SK-N-SH (cell line): ENCODE results near the gene ITFG1. TPM values are rescaled to one million over a fixed set of nuclear protein-coding genes. Genes with fewer than 3 reads are reported as not detected.

Experiments
- CTCF ChIA-PET: fragments of 300-600, 350-600 bp; formaldehyde crosslinking; extraction: SDS; loops from one replicate; lab custom pipeline; 2021; lab: Yijun Ruan, JAX
- POLR2A ChIA-PET: fragments of 350-600 bp; sonication (Branson Sonifier 250); formaldehyde crosslinking; extraction: SDS; loops from one replicate; lab custom pipeline; 2020; ENCODE audit warnings: antibody characterized with exemption, inconsistent platforms; lab: Yijun Ruan, JAX
- DNase-seq: peaks from one replicate; pipeline ENCODE4 v3.0.0; 2012
- H2AFZ ChIP-seq: fragments of 200-600 bp; sonication (generic); 2 replicates; pipeline ENCODE4 v1.8.1; 2016; ENCODE audit warnings: antibody characterized with exemption, mild to moderate bottlenecking, low read depth
- H3F3A ChIP-seq: fragments of 200-600 bp; sonication (generic); replicated peaks from 2 replicates; pipeline ENCODE3; 2016; ENCODE audit warnings: antibody characterized with exemption, mild to moderate bottlenecking; ENCODE audit not compliant: insufficient read depth
- H3K27ac ChIP-seq, 2 experiments: fragments of 200-500 bp in 1 of 2; fragments of 200-600 bp in 1 of 2; sonication (Bioruptor generic) in 1 of 2; sonication (generic), shearing (Covaris generic) in 1 of 2; 2 replicates each; pipeline versions ENCODE4 v1.5.1 to v1.6.1; 2014 to 2016; ENCODE audit warnings: low read depth in 2 of 2, inconsistent platforms in 1 of 2, low read length in 1 of 2, mild to moderate bottlenecking in 1 of 2, mixed read lengths in 1 of 2
- H3K27me3 ChIP-seq: fragments of 200-600 bp; sonication (generic), shearing (Covaris generic); 2 replicates; pipeline ENCODE4 v1.6.1; 2016; ENCODE audit warnings: mixed run types; ENCODE audit not compliant: insufficient read depth
- H3K36me3 ChIP-seq, 2 experiments: fragments of 200-500 bp in 1 of 2; fragments of 200-600 bp in 1 of 2; sonication (Bioruptor generic) in 1 of 2; sonication (generic) in 1 of 2; replicated peaks in 1 of 2; 2 replicates each; pipeline versions ENCODE3 to v1.5.1; 2014 to 2016; ENCODE audit warnings: low read length in 1 of 2, mild to moderate bottlenecking in 1 of 2; ENCODE audit not compliant: insufficient read depth in 2 of 2, control insufficient read depth in 1 of 2
- H3K4me1 ChIP-seq, 2 experiments: fragments of 200-500 bp in 1 of 2; fragments of 200-600 bp in 1 of 2; sonication (Bioruptor generic) in 1 of 2; sonication (generic), shearing (Covaris generic) in 1 of 2; 2 replicates each; pipeline versions ENCODE4 v1.5.1 to v1.6.1; 2014 to 2016; ENCODE audit warnings: low read depth in 1 of 2, low read length in 1 of 2, mixed run types in 1 of 2; ENCODE audit not compliant: insufficient read depth in 2 of 2, control insufficient read depth in 1 of 2
- H3K4me2 ChIP-seq: fragments of 200-600 bp; sonication (generic), shearing (Covaris generic); 2 replicates; pipeline ENCODE4 v1.6.1; 2017; ENCODE audit warnings: mixed run types
- H3K4me3 ChIP-seq, 2 experiments: fragments of 200-500 bp in 1 of 2; fragments of 200-600 bp in 1 of 2; sonication (Bioruptor generic) in 1 of 2; sonication (generic), shearing (Covaris generic) in 1 of 2; 2 replicates each; pipeline versions ENCODE4 v1.5.1 to v1.8.1; 2014 to 2016; ENCODE audit warnings: low read depth in 2 of 2, inconsistent platforms in 1 of 2, low read length in 1 of 2, mild to moderate bottlenecking in 1 of 2, mixed read lengths in 1 of 2, moderate library complexity in 1 of 2
- H3K79me2 ChIP-seq: fragments of 200-600 bp; sonication (generic); 2 replicates; pipeline ENCODE4 v1.8.1; 2017; ENCODE audit warnings: mild to moderate bottlenecking; ENCODE audit not compliant: insufficient read depth
- H3K9ac ChIP-seq: fragments of 200-600 bp; sonication (generic); 2 replicates; pipeline ENCODE4 v1.6.1; 2017; ENCODE audit warnings: mixed run types
- H3K9me2 ChIP-seq: fragments of 200-600 bp; sonication (generic); 2 replicates; pipeline ENCODE4 v1.6.1; 2017; ENCODE audit warnings: mixed run types
- H3K9me3 ChIP-seq: fragments of 200-600 bp; sonication (generic); 2 replicates; pipeline ENCODE4 v1.6.1; 2017; ENCODE audit warnings: mixed run types, mild to moderate bottlenecking, moderate library complexity
- H4K20me1 ChIP-seq: fragments of 200-600 bp; sonication (generic); 2 replicates; pipeline ENCODE4 v1.6.1; 2017; ENCODE audit warnings: mild to moderate bottlenecking, mixed run types; ENCODE audit not compliant: insufficient read depth
- WGBS: methylation state at CpG from one replicate; pipeline ENCODE4 v1.1.6; 2017; ENCODE audit warnings: low lambda C conversion rate; 5-methylcytosine and 5-hydroxymethylcytosine counted together
- polyA plus RNA-seq, 3 experiments: library from polyadenylated mRNA; depleted of rRNA; stranded (reverse); fragments of >200 nt; gene quantifications; 2 replicates each; pipeline ENCODE4 v1.2.3, GENCODE V29; 2012
- small RNA-seq, 7 experiments: library from RNA; depleted of rRNA; stranded (forward); fragments of <200 nt; gene quantifications; one replicate each; pipeline ENCODE3, GENCODE V24; 2012
- TF ChIP-seq, protein P1 (sequence below): IDR thresholded peaks from 2 replicates; pipeline ENCODE4 v1.6.1; 2012; ENCODE audit warnings: mild to moderate bottlenecking, low read depth, low read length, moderate library complexity

ITFG1 gene
- polyA plus RNA-seq, 1 of the 3 experiments (the other 2 are of a cell fraction), result 48.6 TPM

DNA sequence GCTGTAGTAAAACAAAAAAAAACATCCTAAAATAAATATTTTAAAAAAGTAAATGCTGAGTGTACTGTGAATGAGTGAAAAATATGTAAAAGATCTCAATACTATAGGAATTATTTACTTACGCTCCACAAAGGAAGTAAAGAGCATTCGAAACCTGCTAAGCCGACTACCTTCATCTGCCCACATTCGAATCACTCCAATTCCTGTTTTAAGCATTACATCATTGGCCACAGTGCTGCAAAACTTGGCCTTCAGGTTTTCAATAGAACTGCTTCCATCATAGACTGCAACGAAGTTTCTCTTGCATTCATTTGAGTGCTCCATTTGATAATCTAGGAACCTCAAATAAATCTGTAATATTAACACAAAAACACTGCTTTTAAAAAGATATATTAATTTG lies 351.5 kb downstream of the ITFG1 start:
- ChIA-PET POLR2A (no interaction called here), CTCF (interaction anchor here (1.7 kb wide), 1 partner anchor 33 kb away, joined by 4 read pairs; no protein-coding TSS in a partner anchor)
- H3K27ac ChIP-seq, result no peak overlapping the region
- no peak overlapping the region for H3K9ac ChIP-seq
- no peaks in the 10 kb centered on the region for H3K4me1 ChIP-seq
- H3K27me3 ChIP-seq, result no peaks in the 10 kb centered on the region
- no peaks in the 10 kb centered on the region for H3K79me2 ChIP-seq
- no peaks in the 10 kb centered on the region for H3K9me2 ChIP-seq
- 95% methylated on average over 5 of the region's 5 CpGs for WGBS
- no peak for DNase-seq
- H3K36me3 ChIP-seq, result peaks cover 23 to 39% of the 10 kb centered on the region in 2 experiments
- H3K9me3 ChIP-seq, result no peaks in the 10 kb centered on the region
- TF ChIP-seq, protein P1, sequence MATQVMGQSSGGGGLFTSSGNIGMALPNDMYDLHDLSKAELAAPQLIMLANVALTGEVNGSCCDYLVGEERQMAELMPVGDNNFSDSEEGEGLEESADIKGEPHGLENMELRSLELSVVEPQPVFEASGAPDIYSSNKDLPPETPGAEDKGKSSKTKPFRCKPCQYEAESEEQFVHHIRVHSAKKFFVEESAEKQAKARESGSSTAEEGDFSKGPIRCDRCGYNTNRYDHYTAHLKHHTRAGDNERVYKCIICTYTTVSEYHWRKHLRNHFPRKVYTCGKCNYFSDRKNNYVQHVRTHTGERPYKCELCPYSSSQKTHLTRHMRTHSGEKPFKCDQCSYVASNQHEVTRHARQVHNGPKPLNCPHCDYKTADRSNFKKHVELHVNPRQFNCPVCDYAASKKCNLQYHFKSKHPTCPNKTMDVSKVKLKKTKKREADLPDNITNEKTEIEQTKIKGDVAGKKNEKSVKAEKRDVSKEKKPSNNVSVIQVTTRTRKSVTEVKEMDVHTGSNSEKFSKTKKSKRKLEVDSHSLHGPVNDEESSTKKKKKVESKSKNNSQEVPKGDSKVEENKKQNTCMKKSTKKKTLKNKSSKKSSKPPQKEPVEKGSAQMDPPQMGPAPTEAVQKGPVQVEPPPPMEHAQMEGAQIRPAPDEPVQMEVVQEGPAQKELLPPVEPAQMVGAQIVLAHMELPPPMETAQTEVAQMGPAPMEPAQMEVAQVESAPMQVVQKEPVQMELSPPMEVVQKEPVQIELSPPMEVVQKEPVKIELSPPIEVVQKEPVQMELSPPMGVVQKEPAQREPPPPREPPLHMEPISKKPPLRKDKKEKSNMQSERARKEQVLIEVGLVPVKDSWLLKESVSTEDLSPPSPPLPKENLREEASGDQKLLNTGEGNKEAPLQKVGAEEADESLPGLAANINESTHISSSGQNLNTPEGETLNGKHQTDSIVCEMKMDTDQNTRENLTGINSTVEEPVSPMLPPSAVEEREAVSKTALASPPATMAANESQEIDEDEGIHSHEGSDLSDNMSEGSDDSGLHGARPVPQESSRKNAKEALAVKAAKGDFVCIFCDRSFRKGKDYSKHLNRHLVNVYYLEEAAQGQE, result no peak
- TF ChIP-seq, all 33 proteins: peak for 0
- no peak overlapping the region for H3K4me2 ChIP-seq
- peaks cover 3% of the 10 kb centered on the region for H3F3A ChIP-seq
- no peak overlapping the region for H2AFZ ChIP-seq
- no peaks in the 10 kb centered on the region for H4K20me1 ChIP-seq
- H3K4me3 ChIP-seq, result no peak overlapping the region

Small RNAs within 50 kb of the gene (small RNA-seq; reads per million reads assigned to genes)
- 0 reads per million in 7 experiments for gene RF00019
- 0 reads per million in 7 experiments for gene RNA5SP425

Other genes with a start within 250 kb of the ITFG1 start
- 20.8 and 27.6 TPM in 2 replicates for gene PHKB, start 268 bp upstream of the ITFG1 start, polyA plus RNA-seq (2012; rRNA removed)